HG03575 (cell line): ENCODE data around the gene TRMT1.

Experiments
- ATAC-seq: cut with Tn5 transposase; IDR thresholded peaks from one replicate; pipeline ENCODE4 v1.9.1; 2021; ENCODE audit not compliant: unreplicated experiment, insufficient number of reproducible peaks, low FRiP score; ENCODE audit errors: extremely low read depth

TRMT1 gene

DNA sequence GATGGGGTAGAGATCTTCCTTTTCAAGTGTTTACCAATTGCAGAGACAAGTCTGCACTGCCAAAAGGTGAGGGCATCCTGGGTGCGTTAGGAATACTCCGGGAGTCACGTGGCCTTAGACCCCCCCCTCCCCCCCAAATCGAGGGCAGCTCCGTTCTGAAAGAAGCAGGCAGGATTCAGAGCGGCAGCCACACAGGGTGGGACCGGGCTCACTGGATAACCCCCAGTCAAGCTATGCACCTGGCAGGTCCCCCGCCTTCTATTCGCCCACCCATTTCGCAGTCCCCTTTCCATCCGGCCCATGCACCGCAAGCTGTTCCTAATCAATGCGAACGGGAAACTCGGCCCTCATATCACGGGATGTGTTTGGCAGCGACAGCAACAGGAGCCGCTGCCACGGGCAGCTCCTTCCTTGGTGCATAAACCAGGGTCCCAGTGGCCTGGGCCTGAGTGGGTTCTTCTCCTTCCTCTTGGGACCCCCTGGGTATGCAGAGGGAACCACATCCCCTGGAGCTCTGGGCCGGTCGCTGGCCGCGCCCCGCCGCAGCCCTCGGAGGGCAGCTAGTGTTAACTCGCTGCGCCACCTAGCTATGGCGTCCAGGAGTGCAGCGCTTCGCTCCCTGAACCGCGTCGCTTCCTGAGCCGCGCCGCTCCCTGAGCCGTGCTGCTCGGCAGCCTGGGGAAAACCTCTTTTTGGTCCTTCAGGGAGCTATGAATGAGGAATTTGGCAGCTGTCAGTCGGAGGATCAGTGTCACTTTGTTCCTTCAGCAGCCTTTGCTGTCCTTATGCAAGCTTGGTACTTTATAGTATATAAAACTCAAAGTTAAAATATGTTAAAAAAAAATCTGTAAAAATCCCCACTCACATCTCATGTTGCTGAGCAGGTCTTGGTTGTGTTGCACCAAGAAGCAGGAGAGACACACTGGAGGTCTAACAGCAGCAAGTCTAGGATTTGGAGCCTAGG lies 55.3 kb downstream of the TRMT1 start:
- no peak for ATAC-seq

DNA sequence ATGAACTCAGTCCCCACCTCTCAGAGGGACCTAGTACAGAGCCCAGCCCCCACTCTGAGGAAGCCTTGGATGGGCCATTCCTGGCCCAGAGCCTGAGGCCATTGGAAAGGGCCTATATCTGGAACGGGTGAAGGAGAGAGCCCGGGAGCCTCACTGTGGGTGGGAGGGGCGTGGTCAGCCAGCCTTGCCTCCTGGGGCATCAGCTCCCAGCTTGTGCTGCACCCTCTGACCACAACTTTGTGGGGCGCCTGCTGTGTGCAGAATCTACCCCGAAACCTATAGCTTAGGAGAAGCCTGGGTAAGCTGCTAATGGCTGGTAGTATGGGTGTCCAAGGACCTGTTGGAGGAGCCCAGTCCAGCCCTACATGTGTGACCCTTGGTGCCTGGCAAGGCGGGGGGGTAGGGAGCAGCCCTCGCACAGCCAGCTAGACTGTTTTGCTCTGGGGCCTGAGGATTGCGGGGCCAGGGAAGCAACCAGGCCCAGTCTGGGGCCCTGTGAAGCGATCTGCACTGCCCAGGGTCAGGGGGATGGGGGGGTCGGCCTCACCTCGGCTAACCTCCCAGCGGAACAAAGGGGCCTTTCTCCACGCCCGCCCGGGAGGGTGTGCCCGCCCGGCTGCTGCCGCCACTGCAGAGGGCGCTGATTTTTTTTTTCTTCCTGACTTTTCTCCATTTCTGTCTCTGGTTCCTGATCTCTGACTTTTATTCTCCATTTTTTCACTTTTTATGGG lies 56.1 kb downstream of the TRMT1 start:
- no peak for ATAC-seq

DNA sequence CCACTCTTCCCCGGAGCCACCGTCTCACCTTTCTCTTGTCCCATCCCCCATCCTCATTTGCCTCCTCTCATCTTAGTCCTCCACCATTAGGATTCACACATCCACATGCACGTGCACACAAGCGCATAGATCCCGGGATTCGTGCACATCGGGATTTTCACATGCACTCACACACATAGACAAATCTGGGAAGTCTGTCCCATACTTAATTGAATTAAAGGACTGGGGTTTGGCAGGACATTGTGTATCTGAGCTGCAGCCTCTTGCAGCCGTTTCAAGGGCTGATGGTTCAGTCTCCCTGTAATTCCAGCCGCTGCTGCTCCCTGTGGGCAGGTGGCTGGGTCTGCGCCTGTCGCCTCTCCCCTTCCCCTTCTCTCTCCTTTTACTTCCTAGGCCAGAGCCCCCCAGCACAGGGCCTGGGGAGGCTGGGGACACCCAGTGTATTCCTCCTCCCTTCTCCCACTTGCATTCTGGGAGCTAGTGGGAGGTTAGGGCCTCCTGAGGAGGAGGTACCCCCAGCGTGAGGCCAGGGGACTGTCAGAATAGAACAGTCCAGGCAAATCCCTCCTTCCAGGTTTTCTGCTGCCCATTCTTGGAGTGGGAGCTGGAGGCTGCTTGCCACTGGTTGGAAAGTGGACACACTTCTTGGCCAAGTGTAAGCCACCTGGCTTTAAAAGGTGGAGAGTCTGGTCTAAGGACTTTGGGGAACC lies 57.4 kb downstream of the TRMT1 start:
- ATAC-seq, result no peak

DNA sequence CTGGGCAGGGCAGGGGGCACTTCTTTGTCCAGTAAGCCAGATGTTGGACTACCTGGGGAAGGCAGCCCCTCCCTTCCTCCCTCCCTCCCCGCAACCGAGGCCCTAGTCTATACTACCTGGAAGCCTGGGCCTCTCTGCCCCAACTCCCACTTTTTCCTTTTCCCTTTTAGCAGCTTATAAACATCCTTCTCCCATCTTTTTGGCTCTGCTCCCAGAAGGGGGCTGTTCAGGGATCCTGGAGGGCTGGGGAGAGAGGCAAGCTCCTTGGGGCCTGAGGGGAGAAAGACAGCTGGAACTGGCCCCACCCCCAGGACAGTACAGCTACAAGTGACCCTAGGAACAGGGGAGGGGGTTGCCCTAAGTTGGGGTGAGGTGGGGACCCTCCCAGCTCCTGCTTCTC lies 58.8 kb downstream of the TRMT1 start:
- no peak for ATAC-seq

DNA sequence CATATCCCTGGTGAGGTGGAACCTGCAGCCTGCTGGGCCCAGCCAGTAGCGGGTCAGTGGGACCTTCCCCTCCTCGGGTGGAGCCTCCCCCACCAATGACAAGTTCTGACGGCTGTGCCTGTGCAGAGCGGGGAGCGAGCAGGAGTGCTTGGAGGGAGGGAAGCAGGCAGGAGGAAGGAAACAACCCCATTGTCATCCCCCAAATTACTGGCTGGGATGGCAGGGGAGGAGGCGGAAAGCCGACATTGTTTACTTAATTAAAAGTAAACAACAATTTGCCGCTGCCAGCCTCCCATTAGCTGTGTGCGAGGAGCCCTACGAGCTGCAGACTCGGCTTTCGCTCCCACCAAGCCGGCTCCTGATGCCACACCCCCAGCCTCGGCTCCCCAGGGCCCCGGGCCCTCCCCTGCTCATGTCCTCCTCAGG lies 59.4 kb downstream of the TRMT1 start:
- no peak for ATAC-seq

DNA sequence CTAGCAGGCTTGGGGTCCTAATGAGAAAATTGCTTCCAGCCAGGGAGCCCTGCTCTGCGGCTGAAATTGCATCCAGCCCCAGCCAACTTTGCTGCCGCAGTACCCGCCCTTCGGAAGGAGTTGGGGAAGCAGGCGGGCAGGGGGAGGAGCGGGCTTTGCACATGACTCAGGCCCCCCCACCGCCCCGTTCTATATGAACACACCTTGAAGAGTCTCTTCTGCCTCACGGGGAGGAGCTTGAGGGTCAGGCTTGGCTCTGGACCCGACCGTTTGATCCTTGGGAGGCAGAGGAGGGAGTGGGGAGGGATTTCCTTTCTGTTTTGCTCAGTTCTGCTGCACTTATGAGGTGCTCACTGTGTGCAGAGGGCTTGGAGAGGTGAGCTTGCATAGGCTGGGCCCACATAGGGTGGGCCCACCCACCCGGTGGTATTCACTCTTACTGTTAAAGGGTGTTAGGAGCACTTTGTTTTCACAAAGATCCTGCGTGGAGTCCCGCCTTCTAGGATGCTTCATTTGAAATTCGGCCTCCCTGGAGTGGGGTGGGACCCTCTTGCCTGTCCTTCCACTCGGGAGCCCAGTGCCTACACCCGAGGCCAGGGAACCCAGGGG lies 60.4 kb downstream of the TRMT1 start:
- no peak for ATAC-seq

- ATAC-seq, result no peak
Observed at GRCh38 chr19:13055213-13056051, 61.1 kb downstream of the TRMT1 start.
